Coronary artery (tissue), 2 donors: ENCODE measurements around the gene NISCH.

ENCODE experiments used
- DNase-seq: peaks from one replicate; pipeline ENCODE4 v3.0.0-alpha.2; 2017; ENCODE audit warnings: low spot score
- H3K27ac ChIP-seq, 2 donors: fragments of 200-600 bp; sonication (generic); one replicate each; pipeline ENCODE4 v1.5.1; 2016 to 2019
- H3K4me3 ChIP-seq: fragments of 200-600 bp; sonication (generic); 2 replicates; pipeline ENCODE4 v1.5.1; 2016; ENCODE audit warnings: mild to moderate bottlenecking, moderate library complexity
- TF ChIP-seq, protein P1 (sequence below): fragments of 200-600 bp; sonication (generic); IDR thresholded peaks from one replicate; pipeline ENCODE4 v1.5.1; 2019; ENCODE audit warnings: antibody characterized with exemption

Gene NISCH

DNA sequence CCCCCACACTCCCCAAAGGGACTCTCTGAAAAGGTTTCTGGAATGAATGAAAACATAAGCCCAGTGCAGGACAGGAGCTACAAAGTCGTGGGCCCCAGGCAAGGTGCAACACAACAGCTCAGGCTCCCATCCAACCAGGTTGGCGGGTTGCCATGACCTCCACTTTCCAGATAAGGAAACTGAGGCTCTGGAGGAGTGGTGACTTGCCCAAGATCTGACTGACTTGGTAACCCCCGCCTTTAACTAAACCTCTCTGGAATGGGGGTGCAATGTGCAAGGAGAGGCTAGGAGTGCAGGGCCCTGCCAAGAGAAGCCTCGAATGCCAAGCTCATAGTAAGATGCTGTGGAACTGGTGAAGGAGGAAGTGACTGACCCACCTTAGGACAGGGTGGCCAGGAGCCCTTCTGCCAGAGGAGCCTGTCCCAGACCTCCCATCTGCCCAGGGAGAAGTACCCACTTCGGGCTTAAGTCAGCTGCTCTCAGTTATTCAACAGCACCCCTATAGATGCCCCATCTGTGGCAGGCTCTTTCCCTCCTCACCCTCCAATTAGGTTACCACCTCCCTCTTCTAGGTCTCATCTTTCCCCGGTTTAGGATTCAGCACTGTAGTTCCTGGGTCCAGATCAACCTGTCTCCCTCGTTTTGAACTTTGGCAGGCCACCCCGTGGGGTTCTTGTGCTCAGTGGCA is 1.0 kb upstream of the NISCH start:
- TF ChIP-seq, protein P1, sequence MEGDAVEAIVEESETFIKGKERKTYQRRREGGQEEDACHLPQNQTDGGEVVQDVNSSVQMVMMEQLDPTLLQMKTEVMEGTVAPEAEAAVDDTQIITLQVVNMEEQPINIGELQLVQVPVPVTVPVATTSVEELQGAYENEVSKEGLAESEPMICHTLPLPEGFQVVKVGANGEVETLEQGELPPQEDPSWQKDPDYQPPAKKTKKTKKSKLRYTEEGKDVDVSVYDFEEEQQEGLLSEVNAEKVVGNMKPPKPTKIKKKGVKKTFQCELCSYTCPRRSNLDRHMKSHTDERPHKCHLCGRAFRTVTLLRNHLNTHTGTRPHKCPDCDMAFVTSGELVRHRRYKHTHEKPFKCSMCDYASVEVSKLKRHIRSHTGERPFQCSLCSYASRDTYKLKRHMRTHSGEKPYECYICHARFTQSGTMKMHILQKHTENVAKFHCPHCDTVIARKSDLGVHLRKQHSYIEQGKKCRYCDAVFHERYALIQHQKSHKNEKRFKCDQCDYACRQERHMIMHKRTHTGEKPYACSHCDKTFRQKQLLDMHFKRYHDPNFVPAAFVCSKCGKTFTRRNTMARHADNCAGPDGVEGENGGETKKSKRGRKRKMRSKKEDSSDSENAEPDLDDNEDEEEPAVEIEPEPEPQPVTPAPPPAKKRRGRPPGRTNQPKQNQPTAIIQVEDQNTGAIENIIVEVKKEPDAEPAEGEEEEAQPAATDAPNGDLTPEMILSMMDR = no peak
- H3K4me3 ChIP-seq = peak overlapping the region; percentile 91
- peak overlapping the region; percentile 92 to 95 for H3K27ac ChIP-seq
- DNase-seq = no peak

DNA sequence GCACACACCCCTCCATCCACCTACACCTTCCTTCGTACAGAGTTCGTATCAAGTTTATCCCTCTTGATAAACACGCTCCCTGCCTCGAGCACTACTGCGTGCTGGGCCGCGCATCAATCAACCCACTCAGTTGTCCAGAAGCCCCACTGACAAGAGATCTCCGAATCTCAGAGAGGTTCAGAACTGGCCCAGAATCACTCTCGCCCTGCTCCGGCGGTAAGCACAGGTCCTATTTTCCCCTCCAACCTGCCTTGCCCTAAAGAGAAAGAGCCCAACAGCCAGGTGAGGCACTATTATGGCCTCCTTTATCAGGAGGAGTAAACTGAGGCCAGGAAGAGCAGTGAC is 494 bp upstream of the NISCH start:
- TF ChIP-seq, protein P1 = no peak
- H3K4me3 ChIP-seq = peak overlapping the region; percentile 91
- peak overlapping the region; percentile 92 to 95 for H3K27ac ChIP-seq
- DNase-seq = no peak

DNA sequence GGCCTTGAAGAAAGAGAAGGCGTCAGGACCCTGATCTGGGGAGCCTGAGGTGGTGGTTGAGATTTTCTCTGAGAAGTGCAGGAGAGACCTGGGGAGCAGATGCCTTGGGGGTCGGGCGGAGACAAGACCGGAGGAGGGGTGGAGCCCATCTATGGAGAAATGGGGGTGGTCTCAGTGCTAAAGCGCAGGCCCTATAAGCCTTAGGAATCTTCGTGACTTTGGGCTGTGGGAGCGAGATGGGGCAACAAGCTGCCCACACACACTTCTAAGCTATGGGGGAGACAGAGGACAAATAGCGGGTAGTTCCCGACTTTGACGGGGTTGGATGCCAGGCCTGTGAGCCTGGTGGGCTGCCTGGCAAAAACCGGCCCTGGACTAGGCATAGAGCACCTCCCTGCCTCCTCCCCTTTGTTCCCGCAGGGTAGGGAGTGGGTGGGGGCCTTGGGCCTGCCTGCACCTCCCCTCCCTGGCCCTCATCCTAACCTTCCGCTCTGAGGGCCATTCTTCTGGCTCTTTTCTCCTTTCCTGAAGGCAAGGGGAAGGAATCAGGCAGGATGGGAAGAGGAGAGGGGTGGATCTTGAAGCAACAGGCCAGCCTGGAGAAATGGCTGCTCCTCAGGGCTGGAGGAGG is 880 bp downstream of the NISCH start:
- TF ChIP-seq, protein P1 = no peak
- DNase-seq = no peak
- Histone ChIP-seq H3K4me3 (peak overlapping the region; percentile 91), H3K27ac (peak overlapping the region; percentile 92 to 95)

DNA sequence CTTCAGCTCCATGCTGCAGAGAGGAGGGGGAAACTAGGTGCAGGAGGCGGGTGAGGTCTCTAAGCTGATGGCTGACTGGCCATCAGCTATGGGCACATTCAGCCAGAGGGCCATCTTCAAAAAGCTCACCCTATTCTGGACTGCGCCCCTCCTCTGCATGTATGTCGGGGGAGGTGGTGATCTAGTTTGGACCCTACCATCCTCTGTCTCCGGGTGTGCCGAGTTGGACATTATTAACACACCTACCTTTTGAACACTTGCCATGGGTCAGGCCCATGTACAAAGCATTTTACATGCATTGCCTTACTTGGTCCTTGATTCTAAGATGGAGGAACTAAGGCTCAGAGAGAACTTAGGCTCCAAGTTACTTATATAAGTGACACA is 1.4 kb downstream of the NISCH start:
- no peak for DNase-seq
- H3K27ac ChIP-seq = peak overlapping the region; percentile 92 to 95
- TF ChIP-seq, protein P1 = no peak
- peak overlapping the region; percentile 91 for H3K4me3 ChIP-seq

DNA sequence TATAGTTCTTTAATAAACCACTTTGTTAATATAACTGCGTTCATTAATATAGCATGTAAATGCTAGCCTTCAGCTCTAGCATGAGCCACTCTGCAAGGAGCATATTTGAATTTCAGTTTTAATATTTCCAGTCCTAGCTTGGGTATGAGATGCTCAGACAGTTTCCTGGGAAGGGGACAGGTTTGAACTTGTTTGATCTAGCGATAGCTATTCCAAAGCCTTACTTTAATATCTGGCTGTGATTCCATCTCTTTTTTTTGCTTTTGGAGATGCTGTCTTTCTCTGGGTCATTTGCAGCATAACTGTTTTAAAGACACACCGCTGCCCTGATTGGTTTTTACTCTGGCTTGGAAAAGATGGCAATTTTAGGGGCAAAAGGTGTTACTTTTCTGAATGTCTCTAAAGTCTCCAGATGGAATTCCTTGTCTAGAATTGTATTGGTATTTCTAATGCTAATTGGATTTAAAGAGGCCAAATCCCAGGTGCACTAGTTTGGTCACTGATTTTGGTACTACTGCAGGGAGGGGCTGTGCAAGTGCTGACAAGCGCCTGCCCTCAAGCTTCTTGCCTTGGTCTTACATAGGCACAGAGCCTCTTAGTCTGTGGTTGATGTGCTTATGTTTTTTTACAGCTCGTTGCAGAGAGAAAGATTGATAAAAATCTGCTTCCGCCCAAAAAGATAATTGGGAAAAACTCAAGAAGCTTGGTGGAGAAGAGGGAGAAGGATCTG is 2.8 kb downstream of the NISCH start:
- TF ChIP-seq, protein P1 = no peak
- Histone ChIP-seq H3K4me3 (no peak overlapping the region), H3K27ac (no peak overlapping the region)
- DNase-seq = no peak

DNA sequence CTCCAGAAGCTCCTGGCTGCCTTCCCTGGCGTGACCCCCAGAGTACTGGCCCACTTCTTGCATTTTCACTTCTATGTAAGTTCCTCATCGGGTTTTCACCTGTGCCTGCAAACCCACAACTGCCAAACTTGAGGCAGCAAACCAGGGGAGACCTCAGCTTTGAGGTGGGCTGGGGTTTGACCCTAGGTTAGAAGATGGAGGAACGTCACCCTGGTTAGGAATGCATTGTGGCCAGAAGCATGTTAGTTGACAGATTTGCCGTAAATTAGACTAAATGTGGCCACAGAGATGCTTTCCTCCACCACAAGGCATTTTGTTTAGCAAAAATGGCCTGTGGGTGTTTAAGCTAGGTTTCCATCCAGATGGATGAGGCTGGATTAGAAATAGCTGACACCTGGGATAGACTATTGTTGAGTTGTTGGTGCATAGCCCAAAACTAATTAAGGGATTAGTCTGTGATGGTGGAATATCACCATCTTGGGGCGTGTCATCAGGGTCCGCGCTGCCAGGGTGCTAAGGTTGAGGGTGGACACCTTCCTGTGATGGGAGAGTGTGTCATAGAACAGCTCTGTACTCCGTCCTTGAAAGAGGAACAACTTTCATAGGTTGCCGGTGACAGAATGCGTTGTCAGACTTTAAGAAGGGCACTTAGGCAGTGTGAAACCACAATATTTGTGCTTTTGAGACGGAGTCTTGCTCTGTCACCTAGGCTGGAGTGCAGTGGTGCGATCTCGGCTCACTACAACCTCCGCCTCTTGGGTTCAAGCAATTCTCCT is 3.6 kb downstream of the NISCH start:
- no peak for DNase-seq
- Histone ChIP-seq H3K4me3 (no peak overlapping the region), H3K27ac (no peak overlapping the region)
- TF ChIP-seq, protein P1 = no peak
